ENCODE results near the gene ZC3HAV1. TPM values are rescaled to one million over a fixed set of nuclear protein-coding genes. Genes with fewer than 3 reads are reported as not detected.

Gene ZC3HAV1
- total RNA-seq, 1 donor from 2014 or later = 23.7 TPM

DNA sequence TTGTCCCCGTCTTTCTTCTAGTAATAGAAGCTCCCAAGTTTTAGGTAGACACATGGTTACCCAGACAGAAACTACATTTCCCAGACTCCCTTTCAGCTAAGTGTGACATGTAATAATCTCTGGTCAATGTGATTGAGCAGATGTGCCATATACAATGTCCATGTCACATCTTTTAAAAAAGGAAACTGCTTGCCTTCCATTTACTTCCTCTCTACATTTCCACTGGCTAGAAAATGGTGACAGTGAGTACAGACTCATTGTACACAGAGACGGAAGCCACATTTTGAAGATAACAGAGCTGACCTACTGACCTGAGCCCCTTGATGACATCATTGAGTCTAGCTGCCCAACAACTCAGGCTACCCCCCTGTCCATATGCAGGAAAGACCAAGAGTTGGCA, 21.3 kb downstream of the ZC3HAV1 start:
- Mint-ChIP-seq H3K36me3 (peaks cover 44% of the 10 kb centered on the region), H3K9me3 (peaks cover 10% of the 10 kb centered on the region), H3K4me3 (no peak overlapping the region), H3K4me1 (peaks cover 15% of the 10 kb centered on the region), H3K27me3 (ENCODE audit: low read depth) (no peaks in the 10 kb centered on the region), H3K27ac (no peak overlapping the region)
- TF ChIP-seq, protein P1, sequence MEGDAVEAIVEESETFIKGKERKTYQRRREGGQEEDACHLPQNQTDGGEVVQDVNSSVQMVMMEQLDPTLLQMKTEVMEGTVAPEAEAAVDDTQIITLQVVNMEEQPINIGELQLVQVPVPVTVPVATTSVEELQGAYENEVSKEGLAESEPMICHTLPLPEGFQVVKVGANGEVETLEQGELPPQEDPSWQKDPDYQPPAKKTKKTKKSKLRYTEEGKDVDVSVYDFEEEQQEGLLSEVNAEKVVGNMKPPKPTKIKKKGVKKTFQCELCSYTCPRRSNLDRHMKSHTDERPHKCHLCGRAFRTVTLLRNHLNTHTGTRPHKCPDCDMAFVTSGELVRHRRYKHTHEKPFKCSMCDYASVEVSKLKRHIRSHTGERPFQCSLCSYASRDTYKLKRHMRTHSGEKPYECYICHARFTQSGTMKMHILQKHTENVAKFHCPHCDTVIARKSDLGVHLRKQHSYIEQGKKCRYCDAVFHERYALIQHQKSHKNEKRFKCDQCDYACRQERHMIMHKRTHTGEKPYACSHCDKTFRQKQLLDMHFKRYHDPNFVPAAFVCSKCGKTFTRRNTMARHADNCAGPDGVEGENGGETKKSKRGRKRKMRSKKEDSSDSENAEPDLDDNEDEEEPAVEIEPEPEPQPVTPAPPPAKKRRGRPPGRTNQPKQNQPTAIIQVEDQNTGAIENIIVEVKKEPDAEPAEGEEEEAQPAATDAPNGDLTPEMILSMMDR (IDR thresholded peaks at IDR 0.05; ENCODE audit: unreplicated experiment) = no peak
- no peak for DNase-seq (ENCODE audit: low spot score in 2 of 2, unreplicated experiment in 2 of 2)

- TF ChIP-seq, protein P1 (IDR thresholded peaks at IDR 0.05; ENCODE audit: unreplicated experiment) = no peak
- no peaks in the 10 kb centered on the region for H3K27me3 Mint-ChIP-seq (ENCODE audit: low read depth)
- H3K36me3 Mint-ChIP-seq = peaks cover 51% of the 10 kb centered on the region
- no peak for DNase-seq (ENCODE audit: low spot score in 2 of 2, unreplicated experiment in 2 of 2)
- peaks cover 7% of the 10 kb centered on the region for H3K4me1 Mint-ChIP-seq
- no peak overlapping the region for H3K27ac Mint-ChIP-seq
- H3K4me3 Mint-ChIP-seq = no peak overlapping the region
- peaks cover 10% of the 10 kb centered on the region for H3K9me3 Mint-ChIP-seq
Observed at GRCh38 chr7:139087212-139087611, 22.3 kb downstream of the ZC3HAV1 start.

DNA sequence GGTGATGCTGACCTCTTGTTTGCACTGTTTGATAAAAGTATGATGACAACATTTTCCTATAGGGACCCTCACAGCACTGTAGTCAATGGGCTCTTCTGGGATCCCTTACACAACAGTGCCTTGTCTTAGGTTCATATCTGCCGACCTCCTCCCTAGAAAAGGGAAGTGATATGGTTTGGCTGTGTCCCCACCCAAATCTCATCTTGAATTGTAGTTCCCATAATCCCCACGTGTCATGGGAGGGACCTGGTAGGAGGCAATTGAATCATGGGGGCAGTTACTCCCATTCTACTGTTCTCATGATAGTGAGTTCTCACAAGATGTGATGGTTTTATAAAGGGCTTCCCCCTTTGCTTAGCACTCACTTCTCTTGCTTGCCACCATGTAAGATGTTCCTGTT, 23.1 kb downstream of the ZC3HAV1 start:
- TF ChIP-seq, protein P1 (IDR thresholded peaks at IDR 0.05; ENCODE audit: unreplicated experiment) = no peak
- Mint-ChIP-seq H3K27me3 (ENCODE audit: low read depth) (no peaks in the 10 kb centered on the region), H3K36me3 (peaks cover 48% of the 10 kb centered on the region), H3K4me1 (peaks cover under 1% of the 10 kb centered on the region), H3K27ac (no peak overlapping the region), H3K4me3 (no peak overlapping the region), H3K9me3 (peaks cover 10% of the 10 kb centered on the region)
- DNase-seq (ENCODE audit: low spot score in 2 of 2, unreplicated experiment in 2 of 2) = no peak

GRCh38 chr7:139084709-139085108, 24.8 kb downstream of the ZC3HAV1 start:
- peaks cover 10% of the 10 kb centered on the region for H3K9me3 Mint-ChIP-seq
- H3K4me3 Mint-ChIP-seq = no peak overlapping the region
- no peaks in the 10 kb centered on the region for H3K27me3 Mint-ChIP-seq (ENCODE audit: low read depth)
- H3K36me3 Mint-ChIP-seq = peaks cover 56% of the 10 kb centered on the region
- TF ChIP-seq, protein P1 (IDR thresholded peaks at IDR 0.05; ENCODE audit: unreplicated experiment) = no peak
- H3K4me1 Mint-ChIP-seq = no peaks in the 10 kb centered on the region
- H3K27ac Mint-ChIP-seq = no peak overlapping the region
- no peak for DNase-seq (ENCODE audit: low spot score in 2 of 2, unreplicated experiment in 2 of 2)

- H3K4me1 Mint-ChIP-seq = no peaks in the 10 kb centered on the region
- peaks cover under 1% of the 10 kb centered on the region for H3K9me3 Mint-ChIP-seq
- H3K4me3 Mint-ChIP-seq = no peak overlapping the region
- H3K27ac Mint-ChIP-seq = no peak overlapping the region
- peaks cover 47% of the 10 kb centered on the region for H3K36me3 Mint-ChIP-seq
- DNase-seq (ENCODE audit: low spot score in 2 of 2, unreplicated experiment in 2 of 2) = no peak
- TF ChIP-seq, protein P1 (IDR thresholded peaks at IDR 0.05; ENCODE audit: unreplicated experiment) = no peak
- no peaks in the 10 kb centered on the region for H3K27me3 Mint-ChIP-seq (ENCODE audit: low read depth)
Observed at GRCh38 chr7:139081584-139081983, 27.9 kb downstream of the ZC3HAV1 start.

DNA sequence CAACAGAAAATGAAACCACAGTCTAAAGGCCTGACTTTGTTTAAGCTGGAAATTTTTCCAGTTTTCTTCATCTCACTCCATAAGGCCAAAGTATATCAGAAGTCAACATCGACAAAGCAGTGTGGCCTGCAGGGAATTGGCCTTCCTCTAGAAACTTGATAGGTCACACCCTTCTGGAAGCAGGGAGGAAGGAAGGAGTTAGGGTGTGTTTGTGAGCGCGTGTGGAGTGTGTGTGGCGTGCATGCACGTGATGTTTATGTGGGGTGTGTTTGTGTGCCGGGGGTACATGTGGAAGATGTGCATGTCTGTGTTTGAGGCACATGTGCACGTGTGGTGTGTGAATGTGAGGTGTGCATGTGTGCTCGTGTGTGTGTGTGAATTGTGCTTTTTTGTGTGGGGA, 28.6 kb downstream of the ZC3HAV1 start:
- Mint-ChIP-seq H3K4me1 (no peaks in the 10 kb centered on the region), H3K27me3 (ENCODE audit: low read depth) (no peaks in the 10 kb centered on the region), H3K36me3 (peaks cover 45% of the 10 kb centered on the region), H3K27ac (no peak overlapping the region), H3K4me3 (no peak overlapping the region), H3K9me3 (no peaks in the 10 kb centered on the region)
- no peak for DNase-seq (ENCODE audit: low spot score in 2 of 2, unreplicated experiment in 2 of 2)
- TF ChIP-seq, protein P1 (IDR thresholded peaks at IDR 0.05; ENCODE audit: unreplicated experiment) = no peak

All from mesothelial cell of epicardium (in vitro differentiated cells).